ENCODE measurements around the gene SAMD4A.

The SAMD4A gene

GRCh38 chr14:54637270-54638134 lies 70.6 kb downstream of the SAMD4A start:
- DNase-seq = no peak

GRCh38 chr14:54638135-54638446 lies 71.2 kb downstream of the SAMD4A start:
- no peak for DNase-seq

- no peak for DNase-seq
Observed at GRCh38 chr14:54639611-54640010, 72.7 kb downstream of the SAMD4A start.

- no peak for DNase-seq
Observed at GRCh38 chr14:54640506-54640905, 73.6 kb downstream of the SAMD4A start.

GRCh38 chr14:54642121-54642520 lies 75.2 kb downstream of the SAMD4A start:
- DNase-seq = no peak

- no peak for DNase-seq
Observed at GRCh38 chr14:54642801-54643695, 76.1 kb downstream of the SAMD4A start.

- DNase-seq = no peak
Observed at GRCh38 chr14:54643696-54644176, 76.8 kb downstream of the SAMD4A start.

- no peak for DNase-seq
Observed at GRCh38 chr14:54645639-54646038, 78.7 kb downstream of the SAMD4A start.

- DNase-seq = no peak
Observed at GRCh38 chr14:54646626-54647025, 79.7 kb downstream of the SAMD4A start.

- no peak for DNase-seq
Observed at GRCh38 chr14:54647378-54647777, 80.5 kb downstream of the SAMD4A start.

- DNase-seq = no peak
Observed at GRCh38 chr14:54649056-54649455, 82.1 kb downstream of the SAMD4A start.

GRCh38 chr14:54650331-54650958 lies 83.5 kb downstream of the SAMD4A start:
- no peak for DNase-seq

GRCh38 chr14:54650959-54651351 lies 84.0 kb downstream of the SAMD4A start:
- no peak for DNase-seq

- no peak for DNase-seq
Observed at GRCh38 chr14:54651649-54652048, 84.7 kb downstream of the SAMD4A start.

- DNase-seq = no peak
Observed at GRCh38 chr14:54652188-54652587, 85.3 kb downstream of the SAMD4A start.

GRCh38 chr14:54652605-54653052 lies 85.7 kb downstream of the SAMD4A start:
- DNase-seq = no peak

GRCh38 chr14:54653712-54654469 lies 87.0 kb downstream of the SAMD4A start:
- DNase-seq = no peak

GRCh38 chr14:54654605-54655004 lies 87.7 kb downstream of the SAMD4A start:
- no peak for DNase-seq

- no peak for DNase-seq
Observed at GRCh38 chr14:54658836-54659235, 91.9 kb downstream of the SAMD4A start.

- no peak for DNase-seq
Observed at GRCh38 chr14:54659365-54659764, 92.4 kb downstream of the SAMD4A start.

- no peak for DNase-seq
Observed at GRCh38 chr14:54660604-54661111, 93.7 kb downstream of the SAMD4A start.

- no peak for DNase-seq
Observed at GRCh38 chr14:54662491-54663133, 95.7 kb downstream of the SAMD4A start.
